Osteoblast (primary cell): Measurements from ENCODE around the gene TENM4. TPM values are rescaled to one million over a fixed set of nuclear protein-coding genes. Genes with fewer than 3 reads are reported as not detected.

ENCODE experiments used
- DNase-seq: peaks from one replicate; pipeline ENCODE4 v3.0.0; 2011; ENCODE audit warnings: low spot score, mixed read lengths; ENCODE audit not compliant: insufficient read length; ENCODE audit errors: missing footprints
- H2AFZ ChIP-seq: 2 replicates; pipeline ENCODE4 v1.6.0; 2011; ENCODE audit warnings: mild to moderate bottlenecking, low read length
- H3K27ac ChIP-seq: 2 replicates; pipeline ENCODE4 v1.5.1; 2011; ENCODE audit warnings: mild to moderate bottlenecking, low read depth, low read length, moderate library complexity
- H3K27me3 ChIP-seq: 2 replicates; pipeline ENCODE4 v1.6.0; 2012; ENCODE audit warnings: mild to moderate bottlenecking, control low read depth, inconsistent platforms, low read length, moderate library complexity; ENCODE audit not compliant: insufficient read depth
- H3K36me3 ChIP-seq: 2 replicates; pipeline ENCODE4 v1.5.1; 2011; ENCODE audit warnings: mild to moderate bottlenecking, low read length, control low read depth, moderate library complexity; ENCODE audit not compliant: insufficient read depth
- H3K4me1 ChIP-seq: 2 replicates; pipeline ENCODE4 v1.5.1; 2011; ENCODE audit warnings: mild to moderate bottlenecking, low read length, control low read depth, moderate library complexity; ENCODE audit not compliant: insufficient read depth
- H3K4me2 ChIP-seq: 2 replicates; pipeline ENCODE4 v1.6.0; 2011; ENCODE audit warnings: mild to moderate bottlenecking, low read length; ENCODE audit not compliant: insufficient read depth
- H3K4me3 ChIP-seq: fragments of 200-600 bp; sonication (generic); 3 replicates; pipeline ENCODE4 v1.5.1; 2012; ENCODE audit warnings: mild to moderate bottlenecking, low read length, inconsistent platforms; ENCODE audit not compliant: insufficient read depth
- H3K79me2 ChIP-seq: 2 replicates; pipeline ENCODE4 v1.6.0; 2012; ENCODE audit warnings: mild to moderate bottlenecking, low read length, control low read depth, inconsistent platforms; ENCODE audit not compliant: insufficient read depth
- H3K9me3 ChIP-seq: 2 replicates; pipeline ENCODE4 v1.5.1; 2011; ENCODE audit warnings: low read depth, low read length, control low read depth
- H4K20me1 ChIP-seq: 2 replicates; pipeline ENCODE4 v1.6.0; 2012; ENCODE audit warnings: mild to moderate bottlenecking, low read length, control low read depth; ENCODE audit not compliant: insufficient read depth
- CTCF ChIP-seq: IDR thresholded peaks from 2 replicates; pipeline ENCODE4 v1.5.1; 2011; ENCODE audit warnings: mild to moderate bottlenecking, low read depth, low read length, moderate library complexity; ENCODE audit errors: extremely low read depth
- total RNA-seq: library from RNA; depleted of rRNA; stranded (reverse); fragments of >200 nt; gene quantifications from 2 replicates; pipeline ENCODE4 v1.2.3, GENCODE V29; 2012

The TENM4 gene
- total RNA-seq, 1 donor: 63.3 TPM

- H3K9me3 ChIP-seq: peaks cover 5% of the 10 kb centered on the region
- H3K4me3 ChIP-seq: no peak overlapping the region
- no peak for TF ChIP-seq CTCF
- no peaks in the 10 kb centered on the region for H3K36me3 ChIP-seq
- no peaks in the 10 kb centered on the region for H4K20me1 ChIP-seq
- H3K4me1 ChIP-seq: peaks cover 4% of the 10 kb centered on the region
- no peak overlapping the region for H3K27ac ChIP-seq
- DNase-seq: no peak
- H3K27me3 ChIP-seq: no peaks in the 10 kb centered on the region
- no peak overlapping the region for H2AFZ ChIP-seq
- H3K4me2 ChIP-seq: no peak overlapping the region
- H3K79me2 ChIP-seq: no peaks in the 10 kb centered on the region
Measured at GRCh38 chr11:79043726-79044125, 397.1 kb downstream of the TENM4 start.

DNA sequence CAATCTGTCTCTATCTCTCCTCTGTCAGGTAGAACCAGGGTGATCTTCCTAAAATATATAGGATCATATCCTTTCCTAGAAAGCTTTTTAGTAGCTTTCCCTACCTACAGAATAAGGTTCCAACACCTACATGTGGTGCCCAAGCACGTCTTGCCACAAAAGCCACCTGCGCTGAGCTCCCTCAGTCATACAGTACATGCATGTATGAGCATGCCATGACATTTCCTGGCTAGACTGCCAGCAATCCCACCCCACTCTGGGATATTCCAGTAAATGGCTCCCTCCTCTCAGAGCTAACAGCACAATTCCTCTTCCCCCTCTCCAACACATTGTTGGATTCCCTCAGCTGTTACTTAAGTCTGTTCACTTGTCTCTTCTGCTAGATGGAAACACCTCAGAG is 398.0 kb downstream of the TENM4 start:
- no peak overlapping the region for H3K4me2 ChIP-seq
- H3K27me3 ChIP-seq: no peaks in the 10 kb centered on the region
- no peaks in the 10 kb centered on the region for H3K36me3 ChIP-seq
- H3K79me2 ChIP-seq: no peaks in the 10 kb centered on the region
- H2AFZ ChIP-seq: no peak overlapping the region
- DNase-seq: no peak
- no peak overlapping the region for H3K4me3 ChIP-seq
- peaks cover 5% of the 10 kb centered on the region for H3K9me3 ChIP-seq
- H3K27ac ChIP-seq: no peak overlapping the region
- no peaks in the 10 kb centered on the region for H4K20me1 ChIP-seq
- H3K4me1 ChIP-seq: peaks cover 4% of the 10 kb centered on the region
- TF ChIP-seq CTCF: no peak

- Histone ChIP-seq H3K4me3 (no peak overlapping the region), H3K79me2 (no peaks in the 10 kb centered on the region), H2AFZ (no peak overlapping the region), H3K27me3 (no peaks in the 10 kb centered on the region), H3K36me3 (no peaks in the 10 kb centered on the region), H3K27ac (no peak overlapping the region), H4K20me1 (no peaks in the 10 kb centered on the region), H3K4me1 (peaks cover 4% of the 10 kb centered on the region), H3K9me3 (peaks cover 5% of the 10 kb centered on the region), H3K4me2 (no peak overlapping the region)
- no peak for DNase-seq
- no peak for TF ChIP-seq CTCF
Measured at GRCh38 chr11:79040348-79040747, 400.5 kb downstream of the TENM4 start.

GRCh38 chr11:79039122-79039521 is 401.7 kb downstream of the TENM4 start:
- TF ChIP-seq CTCF: no peak
- DNase-seq: no peak
- Histone ChIP-seq H3K79me2 (no peaks in the 10 kb centered on the region), H3K27me3 (no peaks in the 10 kb centered on the region), H3K4me2 (no peak overlapping the region), H4K20me1 (no peaks in the 10 kb centered on the region), H3K36me3 (no peaks in the 10 kb centered on the region), H3K4me3 (no peak overlapping the region), H3K9me3 (peaks cover 5% of the 10 kb centered on the region), H3K27ac (no peak overlapping the region), H3K4me1 (peaks cover 4% of the 10 kb centered on the region), H2AFZ (no peak overlapping the region)
